ENCODE results near the gene TTLL3. TPM values are rescaled to one million over a fixed set of nuclear protein-coding genes. Genes with fewer than 3 reads are reported as not detected.
"Not testable (repeated sequence)": the region's sequence is repeated elsewhere in the genome, so short reads cannot be mapped to it uniquely, and the experiment has no call there.

Gene TTLL3
- total and polyA plus RNA-seq, 12 donors = 6.7 to 35.0 (median 13.7) TPM

DNA sequence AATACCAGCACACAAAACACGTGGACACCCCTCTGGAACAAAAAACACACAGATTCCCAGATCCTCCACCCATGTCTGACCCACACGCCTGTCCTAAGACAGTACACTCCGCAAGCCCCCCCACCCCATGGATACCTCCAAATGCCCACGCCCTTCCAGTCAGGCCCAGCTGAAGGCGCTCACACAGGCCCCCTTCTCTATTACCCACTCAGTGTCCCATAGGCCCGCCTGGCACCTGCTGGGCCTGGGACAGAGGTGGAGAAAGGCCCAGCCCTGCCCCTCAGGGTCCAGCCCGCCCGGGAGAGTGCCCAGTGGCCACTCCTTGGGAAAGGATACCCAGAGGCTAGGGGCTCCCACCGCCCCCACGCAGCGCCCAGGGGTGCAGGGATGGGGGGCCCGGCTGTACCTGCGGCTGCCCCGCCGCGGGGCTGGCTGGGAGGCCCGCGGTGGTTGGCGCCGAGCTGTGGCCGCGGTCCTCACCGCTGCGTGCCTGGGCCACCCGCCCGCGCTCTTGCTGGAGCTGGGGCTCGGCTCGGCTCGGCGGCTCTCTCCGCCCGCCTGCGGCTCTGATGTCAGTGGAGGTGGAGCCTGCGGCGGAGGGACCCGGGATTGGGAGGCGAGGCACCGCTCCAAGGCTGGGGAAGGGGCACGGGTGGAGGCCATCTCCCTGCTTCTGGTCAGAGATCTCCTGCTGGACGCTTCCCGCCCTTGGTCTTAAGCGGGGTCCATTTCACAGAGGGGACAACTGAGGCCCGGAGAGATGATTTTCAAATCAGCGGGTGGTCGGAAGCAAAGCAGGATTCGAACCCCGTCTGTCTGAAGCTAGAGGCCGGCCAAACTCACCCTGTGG is 40.4 kb upstream of the TTLL3 start, which contains the start of gene CAMK1:
TSS of gene CAMK1 (minus strand) at position 522 of the 850 bp plus-strand sequence. CDS start 2,198 bp downstream, outside the sequence.
- Histone ChIP-seq H3K9me3 (no peaks in the 10 kb centered on the region), H3K36me3 (peaks cover 0 to 18% (median 0%) of the 10 kb centered on the region in 9 donors), H3K27me3 (no peaks in the 10 kb centered on the region), H3K4me1 (peaks cover 10 to 50% (median 42%) of the 10 kb centered on the region in 9 donors), H3K27ac (peak within 1 kb of the TSS; percentile 70 to 91 (median 86)), H3K4me3 (peak within 1 kb of the TSS; percentile 58 to 91 (median 80))
- 4% methylated on average over 44 to 49 of the region's 49 CpGs for WGBS, 2 donors
- TF ChIP-seq, protein P1, sequence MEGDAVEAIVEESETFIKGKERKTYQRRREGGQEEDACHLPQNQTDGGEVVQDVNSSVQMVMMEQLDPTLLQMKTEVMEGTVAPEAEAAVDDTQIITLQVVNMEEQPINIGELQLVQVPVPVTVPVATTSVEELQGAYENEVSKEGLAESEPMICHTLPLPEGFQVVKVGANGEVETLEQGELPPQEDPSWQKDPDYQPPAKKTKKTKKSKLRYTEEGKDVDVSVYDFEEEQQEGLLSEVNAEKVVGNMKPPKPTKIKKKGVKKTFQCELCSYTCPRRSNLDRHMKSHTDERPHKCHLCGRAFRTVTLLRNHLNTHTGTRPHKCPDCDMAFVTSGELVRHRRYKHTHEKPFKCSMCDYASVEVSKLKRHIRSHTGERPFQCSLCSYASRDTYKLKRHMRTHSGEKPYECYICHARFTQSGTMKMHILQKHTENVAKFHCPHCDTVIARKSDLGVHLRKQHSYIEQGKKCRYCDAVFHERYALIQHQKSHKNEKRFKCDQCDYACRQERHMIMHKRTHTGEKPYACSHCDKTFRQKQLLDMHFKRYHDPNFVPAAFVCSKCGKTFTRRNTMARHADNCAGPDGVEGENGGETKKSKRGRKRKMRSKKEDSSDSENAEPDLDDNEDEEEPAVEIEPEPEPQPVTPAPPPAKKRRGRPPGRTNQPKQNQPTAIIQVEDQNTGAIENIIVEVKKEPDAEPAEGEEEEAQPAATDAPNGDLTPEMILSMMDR (IDR thresholded peaks at IDR 0.05) = no peak
- intact Hi-C loops (cut with DNase I) = no loop called here
- peak; percentile 92 to 94 (median 93) for ATAC-seq
- peak; percentile 80 to 88 for DNase-seq

DNA sequence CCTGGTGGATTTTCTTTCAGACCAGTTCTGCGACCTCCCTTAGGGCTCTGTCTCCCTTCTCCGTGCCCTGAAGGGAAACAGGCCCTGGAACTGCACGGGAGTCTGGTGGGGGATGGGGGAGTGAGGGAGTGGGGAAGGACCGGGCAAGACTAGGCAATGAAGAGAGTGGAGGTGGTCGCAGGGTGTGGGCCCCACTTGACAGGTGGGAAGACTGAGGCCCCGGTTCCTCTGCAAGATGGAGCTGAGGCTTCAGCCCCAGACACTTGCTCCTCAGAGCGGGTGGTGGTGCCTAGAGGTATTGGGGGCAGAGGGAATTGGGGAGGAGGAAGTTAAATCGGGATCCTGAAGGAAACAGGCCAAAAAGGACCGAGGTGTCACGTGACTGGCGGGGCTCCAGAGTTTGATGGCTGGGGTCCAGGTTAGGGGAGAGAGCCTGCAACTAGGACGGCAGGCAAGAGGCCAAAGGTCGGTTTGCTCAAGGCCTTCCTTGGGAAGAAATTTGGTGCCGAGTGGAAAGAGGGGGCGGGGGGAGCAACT is 39.7 kb upstream of the TTLL3 start:
- ATAC-seq = peak; percentile 34 to 73 (median 54)
- intact Hi-C loops (cut with DNase I) = no loop called here

DNA sequence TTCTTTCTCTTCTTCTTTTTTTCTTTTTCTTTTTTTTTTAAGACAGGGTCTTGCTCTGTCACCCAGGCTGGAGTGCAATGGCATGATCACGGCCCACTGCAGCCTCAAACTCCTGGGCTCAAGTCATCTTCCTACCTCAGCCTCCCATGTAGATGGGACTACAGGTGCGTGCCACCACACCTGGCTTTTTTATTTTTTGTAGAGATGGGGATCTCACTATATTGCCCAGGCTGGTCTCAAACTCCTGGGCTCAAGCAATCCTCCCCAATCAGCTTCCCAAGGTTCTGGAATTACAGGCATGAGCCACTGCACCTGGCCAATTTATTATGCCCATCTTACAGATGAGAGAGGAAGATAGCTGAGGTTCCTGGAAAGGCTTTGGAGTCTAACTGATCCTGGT is 39.1 kb upstream of the TTLL3 start:
- H3K36me3 ChIP-seq; DNase-seq; H3K27me3 ChIP-seq; H3K9me3 ChIP-seq; intact Hi-C loops (cut with DNase I); ATAC-seq: not testable (repeated sequence)
- H3K27ac ChIP-seq = peak overlapping the region in 5 of 10 donors; percentile 83 to 91 (median 88)
- 93% methylated on average over 2 of the region's 2 CpGs for WGBS, 2 donors
- H3K4me1 ChIP-seq = peaks cover 10 to 50% (median 42%) of the 10 kb centered on the region in 9 donors
- H3K4me3 ChIP-seq = peak overlapping the region in 1 of 10 donors; percentile 86

More for the DNA sequence above, 39.7 kb upstream of the TTLL3 start:
- H3K9me3 ChIP-seq = no peaks in the 10 kb centered on the region
- TF ChIP-seq, protein P1 (IDR thresholded peaks at IDR 0.05) = no peak
- peak overlapping the region; percentile 70 to 91 (median 86) for H3K27ac ChIP-seq
- peak; percentile 91 to 92 for DNase-seq
- peaks cover 0 to 13% (median 0%) of the 10 kb centered on the region in 9 donors for H3K36me3 ChIP-seq
- peak overlapping the region in 9 of 10 donors; percentile 70 to 91 (median 83) for H3K4me3 ChIP-seq
- peaks cover 10 to 50% (median 42%) of the 10 kb centered on the region in 9 donors for H3K4me1 ChIP-seq
- H3K27me3 ChIP-seq = no peaks in the 10 kb centered on the region
- 11 to 12% methylated on average over 15 of the region's 15 CpGs for WGBS, 2 donors

DNA sequence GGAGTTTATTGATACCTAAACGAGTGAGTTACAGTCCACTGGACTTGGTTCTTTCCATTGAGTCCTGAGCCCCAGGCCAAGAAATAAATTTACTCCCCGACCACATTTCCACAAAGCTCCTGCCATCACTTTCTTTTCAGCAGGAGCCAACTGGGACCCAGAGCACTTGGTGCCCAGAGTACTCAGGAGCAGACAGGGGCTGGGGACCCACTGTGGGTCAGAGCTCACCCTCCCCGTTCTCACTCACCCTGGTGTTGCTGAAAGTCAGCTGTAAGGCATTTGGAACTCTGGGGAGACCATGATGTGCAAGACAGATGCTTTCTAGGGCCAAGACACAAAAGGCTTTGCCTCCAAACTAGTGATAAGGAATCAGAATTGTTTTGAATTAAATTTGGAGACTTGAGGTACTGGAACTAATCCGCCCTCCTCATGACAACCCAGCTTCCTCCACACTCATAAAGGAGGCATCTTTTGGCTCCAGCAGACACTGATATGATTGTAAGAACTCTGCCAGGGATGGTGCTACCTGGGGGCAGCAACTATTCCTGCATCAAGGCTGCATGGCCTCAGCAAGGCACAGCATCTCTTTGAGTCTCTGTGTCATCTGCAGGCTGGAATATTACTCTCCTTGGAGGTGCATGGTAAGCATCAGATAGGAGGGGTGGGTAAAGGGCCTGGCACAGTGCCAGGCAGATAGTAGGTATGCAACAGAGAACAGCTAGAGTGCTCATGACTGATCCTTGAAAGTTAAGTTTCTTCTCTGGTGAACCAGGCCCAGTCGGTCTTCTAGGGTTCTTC is 33.0 kb upstream of the TTLL3 start:
- 70 to 87% methylated on average over 5 of the region's 5 CpGs for WGBS, 2 donors
- ATAC-seq (no peak), DNase-seq (no peak)
- no peaks in the 10 kb centered on the region for H3K9me3 ChIP-seq
- TF ChIP-seq, protein P1 (IDR thresholded peaks at IDR 0.05) = no peak
- H3K27ac ChIP-seq = peak overlapping the region in 1 of 10 donors; percentile 90
- no peaks in the 10 kb centered on the region for H3K27me3 ChIP-seq
- H3K36me3 ChIP-seq = peaks cover 0 to 27% (median 16%) of the 10 kb centered on the region in 9 donors
- intact Hi-C loops (cut with DNase I) = no loop called here
- no peak overlapping the region for H3K4me3 ChIP-seq
- peaks cover 0 to 55% (median 0%) of the 10 kb centered on the region in 9 donors for H3K4me1 ChIP-seq

All from heart right ventricle (tissue), 16 donors.